ENCODE results near the gene PPP4R4.
"Not testable (repeated sequence)": the region's sequence is repeated elsewhere in the genome, so short reads cannot be mapped to it uniquely, and the experiment has no call there.

Gene PPP4R4

DNA sequence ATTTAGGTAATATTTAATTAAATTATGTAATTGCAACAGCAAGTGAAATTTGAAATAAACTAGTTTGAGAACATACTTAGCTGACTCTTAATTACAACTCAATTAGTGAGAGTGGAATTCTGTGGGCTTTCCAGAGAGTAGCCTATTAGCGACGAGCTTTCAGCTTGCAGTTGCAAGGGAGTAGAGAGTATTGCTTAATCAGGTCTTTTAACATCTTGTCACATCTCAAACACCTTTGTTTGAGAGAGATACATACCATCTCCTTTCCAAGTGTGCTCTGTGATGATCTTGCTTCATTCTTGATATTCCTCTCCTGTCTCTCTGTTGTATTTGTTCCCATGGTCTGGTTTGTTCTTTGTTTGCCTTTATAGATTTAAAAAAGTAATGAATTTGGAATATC, 7.7 kb downstream of the PPP4R4 start:
- no peak for DNase-seq

GRCh38 chr14:94192536-94192935, 18.4 kb downstream of the PPP4R4 start:
- no peak for DNase-seq

DNA sequence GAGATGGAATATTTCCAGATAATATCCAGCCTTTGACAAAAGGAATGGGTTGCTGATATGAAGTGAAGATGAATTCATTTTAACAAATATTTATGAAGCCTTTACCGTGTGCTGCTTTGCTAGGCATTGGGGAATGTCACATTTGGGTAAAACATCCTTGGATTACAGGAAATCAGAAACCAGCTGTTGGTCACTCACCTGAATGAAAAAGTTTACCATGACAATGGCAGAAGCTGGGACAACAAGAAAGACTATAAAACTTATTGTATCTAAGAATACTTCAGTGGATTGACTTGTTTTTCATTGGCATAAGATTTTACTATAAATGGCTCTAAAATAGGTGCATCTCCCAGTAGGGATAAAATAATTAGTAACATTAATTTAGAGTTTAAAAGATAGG, 19.7 kb downstream of the PPP4R4 start:
- DNase-seq: no peak

DNA sequence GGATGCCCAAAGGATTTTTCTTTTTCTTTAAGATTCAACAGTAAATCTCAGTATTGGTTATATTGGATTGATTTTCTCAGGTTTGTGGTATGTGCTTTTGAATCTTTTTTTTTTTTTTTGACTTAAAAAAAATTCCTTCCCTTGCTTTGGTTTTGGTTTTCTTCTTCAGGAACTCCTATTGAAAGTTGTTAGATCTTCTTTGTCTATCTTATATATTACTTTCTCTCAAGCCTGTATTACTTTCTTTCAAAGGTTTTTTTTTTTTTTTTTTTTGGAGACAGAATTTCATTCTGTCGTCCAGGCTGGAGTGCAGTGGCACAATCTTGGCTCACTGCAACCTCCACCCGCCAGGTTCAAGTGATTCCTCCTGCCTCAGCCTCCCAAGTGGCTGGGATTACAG, 21.9 kb downstream of the PPP4R4 start:
- no peak for DNase-seq

GRCh38 chr14:94203473-94204210, 29.5 kb downstream of the PPP4R4 start:
- no peak for DNase-seq

GRCh38 chr14:94213021-94213420, 38.9 kb downstream of the PPP4R4 start:
- DNase-seq: no peak

DNA sequence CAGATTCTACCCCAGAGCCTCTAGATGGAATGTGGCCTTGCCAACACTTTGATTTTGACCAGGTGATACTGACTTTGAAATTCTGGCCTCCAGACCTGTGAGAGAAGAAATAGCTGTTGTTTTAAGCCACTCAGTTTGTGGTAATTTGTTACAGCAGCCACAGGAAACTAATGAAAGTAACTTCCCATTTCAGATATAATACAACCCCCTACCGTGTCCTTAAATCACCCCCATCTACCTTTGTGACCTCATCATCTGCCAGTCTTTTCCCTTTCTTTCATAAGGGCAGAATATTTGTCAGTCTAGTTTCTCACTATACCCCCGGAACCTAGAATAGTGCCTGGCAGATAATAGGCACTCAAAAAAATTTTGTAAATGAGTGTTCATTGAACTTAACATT, 39.6 kb downstream of the PPP4R4 start:
- DNase-seq: no peak

- no peak for DNase-seq
Observed at GRCh38 chr14:94217116-94217515, 43.0 kb downstream of the PPP4R4 start.

DNA sequence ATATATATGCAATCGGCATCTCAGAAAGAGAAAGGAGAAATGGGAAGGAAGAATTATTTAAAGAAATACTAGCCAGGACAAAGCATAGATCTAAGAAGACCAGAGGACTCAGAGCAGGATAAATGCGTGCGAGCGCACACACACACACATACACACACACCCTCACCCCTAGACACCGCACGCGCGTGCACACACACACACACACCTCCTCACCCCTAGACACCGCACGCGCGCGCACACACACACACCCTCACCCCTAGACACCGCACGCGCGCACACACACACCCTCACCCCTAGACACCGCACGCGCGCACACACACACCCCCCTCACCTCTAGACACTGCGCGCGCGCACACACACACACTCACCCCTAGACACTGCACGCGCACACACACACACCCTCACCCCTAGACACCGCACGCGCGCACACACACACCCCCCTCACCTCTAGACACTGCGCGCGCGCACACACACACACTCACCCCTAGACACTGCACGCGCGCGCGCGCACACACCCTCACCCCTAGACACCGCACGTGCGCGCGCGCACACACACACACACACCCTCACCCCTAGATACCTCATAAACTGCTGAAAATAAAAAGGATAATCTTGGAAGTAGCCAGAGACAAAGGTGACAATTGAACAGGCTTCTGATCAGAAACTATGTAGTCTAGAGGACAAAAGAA, 44.2 kb downstream of the PPP4R4 start:
- not testable (repeated sequence) for DNase-seq

GRCh38 chr14:94224040-94224439, 49.9 kb downstream of the PPP4R4 start:
- no peak for DNase-seq

DNA sequence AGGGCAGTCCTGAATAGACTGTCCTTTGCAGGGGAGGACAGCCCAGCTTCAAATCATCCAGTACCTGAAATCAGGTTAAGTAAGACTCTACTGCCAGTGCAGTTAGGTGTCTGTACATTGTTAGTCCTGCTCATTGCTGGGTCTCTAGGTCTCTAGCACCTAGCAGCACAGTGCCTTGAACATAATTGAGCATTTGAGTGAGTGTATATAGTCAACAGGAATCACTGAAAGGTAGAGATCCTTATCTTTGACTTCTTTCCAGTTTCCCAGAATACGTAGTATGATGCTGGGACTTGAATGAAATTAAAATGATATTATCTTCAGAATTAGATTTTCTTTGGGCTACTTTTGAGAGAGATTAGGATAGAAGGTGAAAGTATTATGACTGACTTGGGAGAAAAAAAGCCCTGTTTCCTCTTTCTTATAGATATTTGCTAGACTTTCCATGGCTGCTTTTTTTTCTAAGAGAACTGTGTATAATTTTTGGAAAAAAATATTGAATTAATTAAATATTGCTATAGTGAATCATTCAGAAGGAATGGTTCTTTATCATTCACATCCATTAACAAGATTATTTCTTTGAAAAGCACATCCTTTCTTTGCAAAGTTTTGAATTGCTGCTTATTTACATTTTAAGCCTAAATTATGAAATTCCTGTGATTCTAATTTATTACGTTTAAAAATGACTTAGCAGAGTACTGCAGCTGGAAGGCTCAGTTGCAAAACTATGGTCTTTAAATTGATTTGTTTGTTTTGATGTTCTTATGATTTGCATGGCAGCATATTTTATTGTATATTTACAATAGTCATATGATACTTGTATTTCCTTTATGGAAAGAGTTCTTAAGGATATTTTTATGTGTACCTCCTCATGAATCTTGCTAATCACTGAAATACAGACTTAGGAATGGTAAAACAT, 51.6 kb downstream of the PPP4R4 start:
- DNase-seq: no peak

- DNase-seq: no peak
Observed at GRCh38 chr14:94227029-94227428, 52.9 kb downstream of the PPP4R4 start.

GRCh38 chr14:94237046-94237445, 62.9 kb downstream of the PPP4R4 start:
- DNase-seq: no peak

- DNase-seq: no peak
Observed at GRCh38 chr14:94237983-94238382, 63.9 kb downstream of the PPP4R4 start.

GRCh38 chr14:94239406-94239805, 65.3 kb downstream of the PPP4R4 start:
- DNase-seq: no peak

GRCh38 chr14:94244182-94244581, 70.1 kb downstream of the PPP4R4 start:
- DNase-seq: no peak

DNA sequence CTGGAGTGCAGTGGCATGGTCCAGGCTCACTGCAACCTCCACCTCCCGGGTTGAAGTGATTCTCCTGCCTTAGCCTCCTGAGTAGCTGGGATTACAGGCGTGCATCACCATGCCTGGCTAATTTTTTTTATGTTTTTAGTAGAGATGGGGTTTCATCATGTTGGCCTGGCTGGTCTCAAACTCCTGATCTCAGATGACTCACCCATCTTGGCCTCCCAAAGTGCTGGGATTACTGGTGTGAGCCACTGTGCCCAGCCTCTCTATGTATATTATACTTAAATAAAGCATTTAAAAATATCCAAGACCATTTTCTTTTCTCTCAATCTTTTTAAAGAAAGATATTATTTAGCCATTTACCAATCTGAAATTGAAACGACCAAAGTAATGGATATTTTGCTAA, 90.1 kb downstream of the PPP4R4 start:
- DNase-seq: not testable (repeated sequence)

- no peak for DNase-seq
Observed at GRCh38 chr14:94267352-94267751, 93.2 kb downstream of the PPP4R4 start.

DNA sequence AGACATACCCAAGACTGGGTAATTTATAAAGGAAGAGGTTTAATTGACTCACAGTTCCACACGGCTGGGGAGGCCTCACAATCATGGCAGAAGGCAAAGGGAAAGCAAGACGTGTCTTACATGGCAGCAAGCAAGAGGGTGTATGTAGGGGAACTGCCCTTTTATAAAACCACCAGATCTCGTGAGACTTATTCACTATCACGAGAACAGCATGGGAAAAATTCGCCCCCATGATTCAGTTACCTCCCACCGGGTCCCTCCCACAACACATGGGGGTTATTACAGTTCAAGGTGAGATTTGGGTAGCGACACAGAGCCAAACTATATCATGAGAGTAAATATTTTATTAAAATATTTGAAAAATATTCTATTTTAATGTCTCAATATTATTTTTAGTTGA, 94.5 kb downstream of the PPP4R4 start:
- DNase-seq: not testable (repeated sequence)

- DNase-seq: no peak
Observed at GRCh38 chr14:94269156-94269555, 95.0 kb downstream of the PPP4R4 start.

DNA sequence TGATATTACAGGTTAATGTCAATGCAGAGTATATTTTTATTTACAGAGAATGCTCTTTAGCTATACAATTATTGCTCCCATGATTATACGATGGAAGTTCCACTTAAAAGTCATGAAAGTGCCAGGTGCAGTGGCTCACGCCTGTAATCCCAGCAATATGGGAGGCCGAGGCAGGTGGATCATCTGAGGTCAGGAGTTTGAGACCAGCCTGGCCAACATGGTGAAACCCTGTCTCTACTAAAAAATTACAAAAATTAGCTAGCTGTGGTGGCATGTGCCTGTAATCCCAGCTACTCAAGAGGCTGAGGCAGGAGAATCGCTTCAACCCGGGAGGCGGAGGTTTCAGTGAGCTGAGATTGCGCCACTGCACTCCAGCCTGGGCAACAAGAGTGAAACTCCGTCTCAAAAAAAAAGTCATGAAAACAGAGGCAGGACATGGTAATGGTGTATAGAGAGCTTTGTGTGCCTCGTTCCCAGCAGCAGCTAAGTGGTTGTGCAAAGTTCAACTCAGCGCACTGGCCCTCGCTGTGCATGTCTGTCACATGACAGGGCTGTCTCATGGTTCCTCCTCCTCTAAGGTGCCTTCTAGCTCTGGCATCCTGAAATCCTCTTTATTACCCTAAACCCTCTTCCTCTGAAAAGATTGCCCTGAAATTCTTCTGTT, 102.9 kb downstream of the PPP4R4 start:
- DNase-seq: not testable (repeated sequence)

GRCh38 chr14:94278731-94279130, 104.6 kb downstream of the PPP4R4 start:
- DNase-seq: no peak
